Measurements from ENCODE around the gene RPS6KB2.

Gene RPS6KB2

GRCh38 chr11:67441731-67442351 is 13.5 kb downstream of the RPS6KB2 start:
- DNase-seq (ENCODE audit: low spot score): no peak
- no peak for FAIRE-seq

- peak; percentile 21 for DNase-seq (ENCODE audit: low spot score)
- no peak for FAIRE-seq
Measured at GRCh38 chr11:67442504-67443404, 14.5 kb downstream of the RPS6KB2 start.

DNA sequence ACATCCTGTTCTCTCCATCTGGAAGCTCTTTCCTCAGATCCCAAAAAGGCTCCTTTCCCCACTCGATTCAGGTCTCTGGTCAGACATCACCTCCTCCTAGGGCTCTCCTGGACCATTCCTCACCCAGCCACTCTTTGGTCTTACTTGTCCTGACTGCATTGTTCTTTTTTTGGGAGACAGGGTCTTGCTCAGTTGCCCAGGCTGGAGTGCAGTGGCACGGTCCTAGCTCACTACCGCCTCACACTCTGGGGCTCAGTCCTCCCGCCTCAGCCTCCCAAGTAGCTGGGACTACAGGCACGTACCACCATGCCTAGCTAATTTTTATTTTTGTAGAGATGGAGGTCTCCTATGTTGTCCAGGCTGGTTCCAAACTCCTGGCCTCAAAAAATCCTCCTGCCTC is 17.2 kb downstream of the RPS6KB2 start:
- FAIRE-seq (no peak), DNase-seq (ENCODE audit: low spot score) (no peak)

DNA sequence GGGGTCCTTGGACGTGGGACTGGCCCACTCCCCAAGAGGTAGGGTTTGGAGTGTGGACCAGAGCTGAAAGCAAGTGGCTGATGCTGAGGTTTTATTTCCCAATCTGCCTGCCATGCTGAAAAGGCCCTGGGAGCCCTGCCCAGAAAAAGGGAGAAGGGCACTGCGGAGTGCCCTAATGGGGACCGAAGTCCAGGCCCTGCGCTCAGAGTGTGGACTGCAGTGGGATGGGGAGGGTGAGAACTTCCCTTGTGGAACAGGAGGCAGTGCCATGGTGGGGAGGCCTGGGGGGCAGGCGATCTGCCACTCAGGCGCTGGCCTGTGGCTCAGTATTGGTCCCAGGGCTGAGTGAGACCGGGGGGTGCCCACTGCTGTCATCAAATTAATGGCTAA is 19.9 kb downstream of the RPS6KB2 start:
- DNase-seq (ENCODE audit: low spot score) (no peak), FAIRE-seq (no peak)

DNA sequence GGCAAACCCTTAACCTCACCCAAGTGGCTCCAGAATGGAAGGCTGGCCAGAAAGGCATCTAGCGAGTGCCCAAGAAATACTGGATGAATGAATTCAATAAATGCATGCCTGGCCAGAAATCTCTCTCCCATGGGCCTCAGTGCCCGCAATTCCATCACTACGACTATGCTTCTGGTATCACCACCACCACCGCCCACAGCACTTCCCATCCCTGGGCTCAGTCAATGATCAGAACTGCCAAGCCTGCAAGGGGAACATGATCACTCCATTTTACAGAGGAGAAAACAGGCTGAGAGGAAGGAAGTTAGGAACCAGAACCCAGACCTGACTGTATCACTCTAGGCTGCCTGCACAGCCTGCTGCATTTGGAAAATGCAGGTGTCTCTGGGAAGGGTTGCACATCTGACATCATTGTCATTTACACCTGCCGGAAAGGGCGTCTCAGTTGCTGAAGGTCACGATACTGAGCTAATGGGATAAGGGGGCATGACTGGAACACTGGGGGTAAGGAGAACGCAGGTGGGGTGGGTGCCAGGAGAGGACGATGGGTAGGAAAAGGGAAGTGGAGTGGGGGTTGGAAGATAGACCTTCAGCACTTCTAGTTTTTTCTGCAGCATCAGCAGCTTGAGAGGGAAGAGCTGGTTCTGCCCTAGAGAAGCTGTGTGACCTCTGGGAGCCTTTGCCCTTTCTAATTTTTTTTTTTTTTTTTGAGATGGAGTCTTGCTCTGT is 21.0 kb downstream of the RPS6KB2 start:
- DNase-seq (ENCODE audit: low spot score) (no peak), FAIRE-seq (no peak)

DNA sequence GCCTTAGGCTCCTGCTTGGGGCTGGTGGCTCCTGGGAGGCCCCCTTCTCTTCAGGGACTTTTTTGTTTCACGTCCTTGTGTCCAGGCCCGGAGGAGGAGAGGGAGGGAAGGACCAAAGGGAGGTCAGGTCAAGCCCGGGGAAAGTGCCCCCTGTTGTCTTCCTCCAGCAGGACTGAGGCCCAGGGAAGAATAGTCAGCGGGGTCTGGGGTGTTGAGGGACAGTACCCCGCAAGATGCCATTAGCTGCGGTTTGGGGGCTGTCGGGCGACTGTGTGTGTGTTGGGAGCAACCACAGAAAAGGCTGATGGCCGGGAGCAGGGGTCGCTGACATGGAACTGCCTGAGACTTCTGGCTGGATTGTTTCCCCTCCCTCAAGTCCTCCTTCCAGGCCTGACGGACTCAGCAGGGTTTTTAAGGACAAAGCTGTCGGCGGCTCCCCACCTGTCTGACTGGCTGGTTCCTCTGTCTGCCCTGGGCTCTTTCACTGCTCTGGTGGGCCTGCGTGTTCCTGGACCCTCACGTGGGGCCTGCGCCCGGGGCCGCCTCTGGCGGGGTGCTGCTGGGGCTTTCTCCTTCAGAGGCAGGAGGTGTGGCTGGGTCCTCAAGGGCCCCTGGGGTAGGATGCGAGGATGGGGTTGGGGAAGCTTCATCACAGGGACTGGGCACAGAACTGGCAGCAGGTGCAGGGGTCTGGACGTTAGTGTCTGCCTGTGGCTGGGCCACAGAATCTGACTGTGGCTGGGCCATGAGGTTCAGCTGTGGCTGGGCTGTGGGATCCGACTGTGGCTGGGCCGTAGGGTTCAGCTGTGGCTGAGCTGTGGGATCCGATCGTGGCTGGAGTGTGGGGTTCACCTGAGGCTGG is 22.7 kb downstream of the RPS6KB2 start:
- FAIRE-seq: no peak

GRCh38 chr11:67451658-67451976 is 23.3 kb downstream of the RPS6KB2 start:
- DNase-seq (ENCODE audit: low spot score): no peak
- FAIRE-seq: no peak

More for the DNA sequence above, 22.7 kb downstream of the RPS6KB2 start:
- DNase-seq (ENCODE audit: low spot score): no peak

- DNase-seq (ENCODE audit: low spot score) (no peak), FAIRE-seq (no peak)
Measured at GRCh38 chr11:67452141-67452952, 24.1 kb downstream of the RPS6KB2 start, which contains the start of gene GPR152. TSS of gene GPR152 (minus strand) at chr11:67452729. CDS start at chr11:67452724, 5 bp downstream.

GRCh38 chr11:67453816-67454732 is 25.8 kb downstream of the RPS6KB2 start:
- FAIRE-seq (no peak), DNase-seq (ENCODE audit: low spot score) (no peak)

DNA sequence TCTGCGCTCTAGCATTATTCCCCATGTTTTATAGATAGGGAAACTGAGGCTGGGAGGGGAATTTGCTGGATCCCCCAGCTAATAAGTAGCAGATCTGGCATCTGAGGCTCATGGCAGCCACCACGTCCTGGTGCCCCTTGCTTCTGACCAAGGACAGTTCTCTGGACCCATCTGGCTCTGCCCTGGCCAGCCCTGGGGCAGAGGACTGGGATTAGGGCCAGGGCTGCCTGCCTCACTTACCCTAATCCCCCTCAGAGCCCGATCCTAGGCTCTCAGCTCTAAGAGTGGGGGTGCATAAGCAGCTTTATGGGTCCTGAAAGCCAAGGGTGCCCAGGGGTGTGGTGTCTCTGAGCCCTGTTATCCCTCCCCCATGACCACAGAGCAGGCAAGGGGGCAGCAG is 26.8 kb downstream of the RPS6KB2 start, which contains the start of gene CABP4:
TSS of gene CABP4 (plus strand) at position 301 of the 400 bp plus-strand sequence. CDS start at position 371, 70 bp downstream.
- no peak for DNase-seq (ENCODE audit: low spot score)
- no peak for FAIRE-seq

DNA sequence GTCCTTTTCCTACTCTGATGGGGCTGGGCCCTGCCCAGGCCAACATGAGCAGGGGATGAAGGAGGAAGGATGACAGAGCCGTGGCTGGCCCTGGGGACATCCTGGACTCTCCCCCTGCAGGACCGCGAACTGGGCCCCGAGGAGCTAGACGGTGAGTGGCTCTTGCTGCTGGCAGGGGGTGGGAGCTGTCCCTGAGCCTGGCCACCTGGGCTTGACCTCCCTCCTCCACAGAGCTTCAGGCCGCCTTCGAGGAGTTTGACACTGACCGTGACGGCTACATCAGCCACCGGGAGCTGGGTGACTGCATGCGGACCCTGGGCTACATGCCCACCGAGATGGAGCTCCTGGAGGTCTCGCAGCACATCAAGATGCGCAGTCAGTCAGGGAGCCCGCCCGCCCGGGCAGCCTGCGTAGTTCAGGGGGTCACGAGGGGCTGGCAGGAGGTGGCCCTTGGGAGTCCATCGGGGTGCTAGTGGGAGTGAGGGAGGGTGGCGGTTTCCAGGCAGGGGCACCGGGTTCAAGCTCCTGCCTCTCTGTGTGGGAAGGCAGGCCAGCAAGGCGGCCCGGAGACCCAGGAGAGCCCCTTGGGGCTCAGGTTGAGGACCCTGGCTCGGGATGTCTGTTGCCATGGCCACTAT is 27.9 kb downstream of the RPS6KB2 start:
- no peak for FAIRE-seq
- no peak for DNase-seq (ENCODE audit: low spot score)

DNA sequence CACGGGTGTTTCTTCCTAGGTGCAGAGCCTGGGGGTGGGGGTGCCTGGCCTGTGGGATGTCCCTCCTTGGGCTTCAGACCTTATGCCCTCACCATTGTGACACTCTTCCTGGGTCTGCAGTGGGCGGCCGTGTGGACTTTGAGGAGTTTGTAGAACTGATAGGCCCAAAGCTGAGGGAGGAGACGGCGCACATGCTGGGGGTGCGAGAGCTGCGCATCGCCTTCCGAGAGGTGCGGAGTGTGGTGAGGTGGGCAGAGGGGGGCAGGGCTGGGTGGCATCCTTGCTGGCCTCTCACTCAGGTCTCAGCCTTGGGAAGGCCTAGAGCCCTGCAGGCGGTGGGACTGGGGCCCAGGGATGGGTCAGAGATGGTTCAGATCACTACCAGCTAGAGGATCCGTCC is 29.2 kb downstream of the RPS6KB2 start:
- DNase-seq (ENCODE audit: low spot score) (no peak), FAIRE-seq (no peak)

DNA sequence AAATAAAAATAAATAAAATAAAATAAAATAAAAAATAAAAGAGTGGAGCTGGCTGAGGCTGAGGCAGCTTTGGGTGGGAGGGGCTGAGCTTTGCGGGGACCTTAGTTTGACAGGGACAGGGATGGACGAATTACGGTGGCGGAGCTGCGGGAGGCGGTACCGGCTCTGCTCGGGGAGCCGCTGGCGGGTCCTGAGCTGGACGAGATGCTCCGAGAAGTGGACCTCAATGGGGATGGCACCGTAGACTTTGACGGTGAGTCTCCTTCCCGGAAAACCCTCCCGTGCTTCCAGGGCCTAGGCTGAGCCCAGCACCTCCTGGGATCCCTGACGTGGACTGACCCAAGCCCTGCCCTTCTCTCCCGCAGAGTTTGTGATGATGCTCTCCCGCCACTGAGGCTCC is 30.0 kb downstream of the RPS6KB2 start:
- no peak for FAIRE-seq
- DNase-seq (ENCODE audit: low spot score): no peak

DNA sequence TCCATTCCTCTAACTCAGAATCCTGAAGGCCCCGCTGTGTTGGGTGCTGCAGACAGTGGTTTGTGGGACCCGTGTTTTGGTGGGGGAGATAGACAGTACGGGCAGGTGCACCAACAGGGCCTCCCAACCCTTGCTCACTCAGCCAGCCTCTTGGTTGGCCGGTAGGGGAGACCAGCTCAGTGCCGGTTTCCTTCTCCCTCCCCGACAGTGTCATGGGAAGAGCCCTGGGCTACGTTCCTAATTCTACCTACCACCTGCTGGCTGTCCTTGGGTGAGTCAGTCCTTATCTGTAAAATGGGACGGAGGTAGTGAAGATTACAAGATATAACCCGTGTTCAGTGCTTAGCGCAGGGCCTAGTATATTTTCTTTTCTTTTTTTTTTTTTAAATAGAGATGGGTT is 34.9 kb downstream of the RPS6KB2 start:
- DNase-seq (ENCODE audit: low spot score): no peak
- no peak for FAIRE-seq

DNA sequence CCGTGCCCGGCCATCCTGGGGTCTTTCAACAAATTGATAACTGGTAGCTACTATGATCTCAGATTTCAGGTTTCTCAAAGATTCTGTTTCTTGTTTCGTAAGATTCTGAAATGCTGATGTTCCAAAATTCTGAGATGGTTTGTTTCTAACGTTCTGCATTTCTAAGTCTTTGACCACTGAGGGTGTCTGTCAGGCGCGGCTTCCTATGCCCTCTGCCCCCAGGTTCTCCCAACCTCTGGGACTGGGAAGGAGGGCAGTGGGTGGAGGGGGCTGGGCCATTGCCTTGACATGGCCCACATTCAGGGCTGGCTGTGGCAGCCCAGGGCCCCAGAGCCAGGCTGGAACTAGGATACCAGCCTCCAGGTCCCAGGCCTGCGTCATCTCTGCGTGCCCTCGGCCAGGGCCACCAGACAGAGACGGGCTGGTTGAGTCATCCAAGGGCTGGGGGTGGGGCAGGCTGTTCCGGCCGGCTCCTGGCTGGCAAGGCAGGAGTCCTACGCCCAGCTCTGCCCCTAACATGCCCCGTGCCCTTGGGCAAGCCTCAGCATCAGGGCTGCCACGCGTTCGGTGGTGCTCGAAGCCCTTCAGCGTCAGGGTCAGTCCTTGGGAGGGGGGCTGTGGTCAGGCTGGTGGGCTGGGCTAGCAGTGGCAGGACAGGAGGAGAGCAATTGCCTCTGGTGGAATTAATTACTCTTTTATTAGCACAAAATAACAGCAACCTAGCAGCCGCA is 35.6 kb downstream of the RPS6KB2 start:
- FAIRE-seq (no peak), DNase-seq (ENCODE audit: low spot score) (peak; percentile 94)

DNA sequence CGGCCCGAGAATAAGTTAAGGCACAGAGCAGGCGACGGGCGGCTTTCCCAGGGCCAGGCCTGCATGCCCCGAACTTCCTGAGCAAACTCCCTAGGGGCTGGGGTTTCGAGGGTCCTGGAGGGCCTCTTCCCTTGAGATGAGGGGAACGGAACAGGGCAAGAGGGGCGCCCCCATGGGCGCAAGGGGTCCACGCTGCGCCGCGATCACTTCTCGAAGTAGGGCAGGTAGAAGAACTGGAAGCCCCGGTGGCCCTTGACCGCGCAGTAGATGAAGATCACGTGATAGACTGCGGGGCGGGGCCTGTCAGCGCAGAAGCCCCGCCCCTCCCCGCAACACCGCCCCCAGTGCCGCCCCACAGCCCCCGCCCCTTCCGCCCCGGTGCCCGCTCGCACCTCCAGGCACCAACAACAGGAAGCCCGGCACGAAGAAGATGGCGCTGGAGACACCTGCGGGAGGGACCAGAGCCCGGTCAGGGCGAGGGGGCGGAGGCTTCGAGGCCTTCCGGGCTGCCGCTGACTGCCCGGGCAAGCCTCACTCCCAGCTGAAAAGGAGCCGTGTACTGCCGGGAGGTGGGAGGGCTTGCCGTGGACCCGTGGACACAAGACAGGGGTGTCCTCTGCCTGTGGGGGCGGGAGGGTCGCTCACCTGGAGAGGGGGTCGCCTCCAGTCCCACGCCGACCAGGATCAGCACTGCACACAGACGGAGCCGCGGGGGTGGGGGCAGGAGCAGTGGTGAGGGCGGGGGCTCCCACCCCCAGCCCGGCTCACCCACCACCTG is 36.3 kb downstream of the RPS6KB2 start:
- FAIRE-seq (no peak), DNase-seq (ENCODE audit: low spot score) (no peak)

DNA sequence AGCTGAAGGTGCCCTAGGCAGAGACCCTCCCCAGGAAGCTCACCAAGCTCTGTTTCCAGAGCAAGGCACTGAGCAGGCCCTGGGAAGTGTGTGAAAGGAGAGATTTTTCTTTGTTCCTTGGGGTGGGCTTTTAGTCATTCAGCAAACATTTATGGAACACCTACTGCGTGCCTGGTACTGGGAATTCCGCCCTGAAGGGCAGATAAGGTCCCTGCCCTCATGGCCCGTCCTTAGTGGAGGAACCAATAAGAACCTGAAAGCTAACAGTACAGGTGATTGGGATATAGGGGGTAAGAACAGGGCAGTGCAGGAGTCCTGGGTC is 36.9 kb downstream of the RPS6KB2 start:
- DNase-seq (ENCODE audit: low spot score) (no peak), FAIRE-seq (no peak)
